RWPE2 (cell line): ENCODE data around the gene SSTR3.

Experiments
- ATAC-seq: fragments of 200-7000 bp; cut with Tn5 transposase; 3 replicates; pipeline ENCODE4 v1.9.1; 2021; ENCODE audit warnings: low read depth
- DNase-seq: peaks from one replicate; pipeline ENCODE4 v3.0.0-alpha.2; 2020; ENCODE audit warnings: low spot score
- H3K27ac ChIP-seq: fragments of 450-650 bp; 2 replicates; pipeline ENCODE4 v1.5.1; 2017; ENCODE audit warnings: mild to moderate bottlenecking; ENCODE audit not compliant: poor library complexity, severe bottlenecking
- H3K27me3 ChIP-seq: fragments of 250-450 bp; sonication (Bioruptor Pico); 2 replicates; pipeline ENCODE4 v1.5.1; 2021; ENCODE audit warnings: mild to moderate bottlenecking, moderate library complexity; ENCODE audit not compliant: insufficient read depth, poor library complexity, severe bottlenecking
- H3K36me3 ChIP-seq: fragments of 250-450 bp; sonication (Bioruptor Pico); 2 replicates; pipeline ENCODE4 v1.5.1; 2020; ENCODE audit warnings: low read depth, mild to moderate bottlenecking, moderate library complexity
- H3K4me1 ChIP-seq: fragments of 250-450 bp; sonication (Bioruptor Pico); 2 replicates; pipeline ENCODE4 v1.5.1; 2021; ENCODE audit warnings: mild to moderate bottlenecking, moderate library complexity; ENCODE audit not compliant: insufficient read depth, poor library complexity, severe bottlenecking
- H3K4me3 ChIP-seq: fragments of 250-450 bp; sonication (Bioruptor Pico); 2 replicates; pipeline ENCODE4 v1.5.1; 2021; ENCODE audit warnings: mild to moderate bottlenecking, moderate library complexity; ENCODE audit not compliant: severe bottlenecking
- H3K9me3 ChIP-seq: fragments of 250-450 bp; sonication (Bioruptor Pico); 2 replicates; pipeline ENCODE4 v1.5.1; 2021; ENCODE audit warnings: mild to moderate bottlenecking, moderate library complexity; ENCODE audit not compliant: severe bottlenecking
- TF ChIP-seq, protein P1 (sequence below): fragments of 450-650 bp; IDR thresholded peaks from one replicate; pipeline ENCODE4 v1.5.1; 2017; ENCODE audit warnings: mild to moderate bottlenecking, moderate library complexity; ENCODE audit not compliant: poor library complexity, severe bottlenecking

The SSTR3 gene

DNA sequence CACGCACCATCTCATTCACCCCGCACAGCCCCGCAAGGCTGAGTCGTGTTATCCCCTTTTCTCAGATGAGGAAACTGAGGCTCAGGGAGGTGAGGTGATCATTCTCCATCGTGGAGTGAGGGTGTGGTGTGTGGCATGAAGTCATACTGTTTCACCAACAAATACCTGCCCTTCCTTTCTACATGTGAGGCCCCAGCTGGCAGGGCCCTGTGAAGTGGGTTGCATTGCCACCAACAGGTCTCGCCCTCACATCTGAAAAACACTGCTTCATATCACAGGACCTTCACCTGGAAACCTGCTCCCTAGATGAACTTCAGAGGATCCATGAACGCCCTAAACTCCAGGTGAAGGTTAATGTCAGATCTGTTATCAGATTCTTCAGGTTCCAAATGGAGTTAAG, 4.3 kb downstream of the SSTR3 start:
- no peaks in the 10 kb centered on the region for H3K36me3 ChIP-seq
- ATAC-seq (no peak), DNase-seq (no peak)
- no peak overlapping the region for H3K4me3 ChIP-seq
- TF ChIP-seq, protein P1, sequence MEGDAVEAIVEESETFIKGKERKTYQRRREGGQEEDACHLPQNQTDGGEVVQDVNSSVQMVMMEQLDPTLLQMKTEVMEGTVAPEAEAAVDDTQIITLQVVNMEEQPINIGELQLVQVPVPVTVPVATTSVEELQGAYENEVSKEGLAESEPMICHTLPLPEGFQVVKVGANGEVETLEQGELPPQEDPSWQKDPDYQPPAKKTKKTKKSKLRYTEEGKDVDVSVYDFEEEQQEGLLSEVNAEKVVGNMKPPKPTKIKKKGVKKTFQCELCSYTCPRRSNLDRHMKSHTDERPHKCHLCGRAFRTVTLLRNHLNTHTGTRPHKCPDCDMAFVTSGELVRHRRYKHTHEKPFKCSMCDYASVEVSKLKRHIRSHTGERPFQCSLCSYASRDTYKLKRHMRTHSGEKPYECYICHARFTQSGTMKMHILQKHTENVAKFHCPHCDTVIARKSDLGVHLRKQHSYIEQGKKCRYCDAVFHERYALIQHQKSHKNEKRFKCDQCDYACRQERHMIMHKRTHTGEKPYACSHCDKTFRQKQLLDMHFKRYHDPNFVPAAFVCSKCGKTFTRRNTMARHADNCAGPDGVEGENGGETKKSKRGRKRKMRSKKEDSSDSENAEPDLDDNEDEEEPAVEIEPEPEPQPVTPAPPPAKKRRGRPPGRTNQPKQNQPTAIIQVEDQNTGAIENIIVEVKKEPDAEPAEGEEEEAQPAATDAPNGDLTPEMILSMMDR: no peak
- H3K27me3 ChIP-seq: no peaks in the 10 kb centered on the region
- no peaks in the 10 kb centered on the region for H3K4me1 ChIP-seq
- no peak overlapping the region for H3K27ac ChIP-seq
- H3K9me3 ChIP-seq: no peaks in the 10 kb centered on the region

DNA sequence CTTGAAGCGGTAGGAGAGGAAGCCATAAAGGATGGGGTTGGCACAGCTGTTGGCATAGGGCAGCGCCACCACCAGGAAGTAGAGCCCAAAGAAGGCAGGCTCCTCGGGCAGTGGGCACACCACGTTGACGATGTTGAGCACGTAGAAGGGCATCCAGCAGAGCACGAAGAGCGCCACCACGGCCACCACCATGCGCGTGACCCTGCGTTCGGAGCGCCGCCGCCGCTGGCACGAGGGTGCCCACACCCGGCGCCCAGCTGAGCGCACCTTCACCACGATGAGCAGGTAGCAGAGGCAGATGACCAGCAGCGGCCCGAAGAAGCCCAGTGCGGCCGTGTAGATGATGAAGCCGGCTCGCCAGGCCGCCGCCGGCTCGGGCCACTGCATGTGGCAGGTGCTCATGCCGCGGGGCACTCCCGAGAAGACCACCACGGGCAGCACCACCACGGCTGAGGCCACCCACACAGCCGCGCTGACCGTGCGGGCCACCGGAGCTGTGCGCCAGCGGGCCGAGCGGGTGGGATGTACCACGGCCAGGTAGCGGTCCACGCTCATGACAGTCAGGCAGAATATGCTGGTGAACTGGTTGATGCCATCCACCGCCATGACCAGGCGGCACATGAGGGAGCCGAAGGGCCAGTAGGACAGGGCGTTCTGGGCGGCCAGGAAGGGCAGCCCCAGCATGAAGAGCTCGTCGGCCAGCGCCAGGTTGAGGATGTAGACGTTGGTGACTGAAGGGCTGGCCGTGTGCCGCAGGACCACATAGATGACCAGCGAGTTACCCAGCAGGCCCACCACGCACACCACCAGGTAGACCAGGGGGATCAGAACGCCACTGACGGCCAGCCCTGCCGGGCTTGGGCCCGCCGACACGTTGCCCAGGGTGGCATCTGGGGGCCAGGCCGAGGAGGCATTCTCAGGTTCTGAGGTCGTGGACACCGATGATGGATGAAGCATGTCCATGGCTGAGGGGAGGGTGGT, 5.1 kb downstream of the SSTR3 start:
- Histone ChIP-seq H3K4me3 (no peak overlapping the region), H3K9me3 (no peaks in the 10 kb centered on the region), H3K27ac (no peak overlapping the region), H3K27me3 (no peaks in the 10 kb centered on the region), H3K4me1 (no peaks in the 10 kb centered on the region), H3K36me3 (no peaks in the 10 kb centered on the region)
- DNase-seq (peak; percentile 45), ATAC-seq (no peak)
- TF ChIP-seq, protein P1: no peak

DNA sequence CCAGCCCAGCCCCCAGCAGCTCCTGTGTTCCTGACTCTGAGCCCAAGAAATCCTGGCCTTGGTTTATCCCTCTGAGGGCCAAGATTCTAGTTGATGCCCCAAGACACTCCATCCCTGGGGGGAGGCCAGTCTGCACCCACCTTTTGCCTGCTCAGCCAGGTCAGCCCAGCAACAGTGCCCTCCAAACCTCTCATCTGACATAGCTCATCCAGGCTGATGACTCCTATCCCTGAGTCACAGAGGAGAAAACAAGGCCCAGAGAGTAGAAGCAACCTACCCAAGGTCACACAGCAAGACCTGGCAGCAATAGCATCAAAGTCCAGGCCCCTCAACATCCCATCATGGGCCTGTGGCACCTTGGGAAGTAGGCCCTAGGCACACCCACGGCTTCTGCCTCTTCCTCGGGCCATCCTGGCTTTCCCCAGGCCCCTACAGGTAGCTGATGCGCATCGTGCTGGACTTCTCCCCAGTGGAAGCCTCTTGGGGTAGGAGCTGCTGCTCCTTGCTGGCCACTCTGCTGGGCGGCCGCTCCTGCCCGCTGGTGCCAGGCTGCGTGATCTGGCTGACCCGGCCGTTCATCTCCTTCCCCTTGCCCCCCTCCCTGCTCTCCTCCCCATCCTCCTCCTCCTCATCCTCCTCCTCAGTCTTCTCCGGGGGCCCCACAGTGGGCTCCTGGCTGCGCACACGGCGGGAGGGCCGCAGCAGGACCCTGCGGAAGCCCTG, 6.0 kb downstream of the SSTR3 start:
- Histone ChIP-seq H3K27ac (no peak overlapping the region), H3K4me3 (no peak overlapping the region), H3K36me3 (no peaks in the 10 kb centered on the region), H3K4me1 (no peaks in the 10 kb centered on the region), H3K9me3 (no peaks in the 10 kb centered on the region), H3K27me3 (no peaks in the 10 kb centered on the region)
- DNase-seq: peak; percentile 42
- ATAC-seq: no peak
- TF ChIP-seq, protein P1: no peak

DNA sequence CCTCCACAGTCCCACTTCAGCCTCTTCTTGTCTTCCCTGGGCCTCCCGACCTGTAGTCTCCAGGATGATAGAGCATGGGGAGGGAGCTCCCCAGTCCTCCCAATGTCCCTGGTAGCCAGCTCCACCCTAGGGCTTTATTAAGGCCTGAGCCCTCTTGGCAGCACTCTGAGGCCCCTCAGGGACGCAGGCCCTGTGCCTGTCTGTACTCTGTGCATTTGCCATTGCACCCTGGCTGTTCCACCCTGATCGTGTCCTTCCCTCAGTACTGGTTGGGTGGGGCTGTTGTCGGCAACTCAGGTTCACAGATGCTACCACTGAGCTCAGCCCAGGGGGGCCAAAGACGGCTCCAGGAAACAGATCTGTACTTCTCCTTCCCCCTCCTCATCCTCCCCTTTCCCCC, 7.2 kb downstream of the SSTR3 start:
- Histone ChIP-seq H3K4me1 (no peaks in the 10 kb centered on the region), H3K36me3 (no peaks in the 10 kb centered on the region), H3K27ac (no peak overlapping the region), H3K9me3 (no peaks in the 10 kb centered on the region), H3K27me3 (no peaks in the 10 kb centered on the region), H3K4me3 (no peak overlapping the region)
- ATAC-seq (no peak), DNase-seq (peak; percentile 29)
- TF ChIP-seq, protein P1: no peak
